Kidney (tissue), 14 donors: ENCODE results near the gene TCF7L2. TPM values are rescaled to one million over a fixed set of nuclear protein-coding genes. Genes with fewer than 3 reads are reported as not detected.

Experiments used
- DNase-seq, 5 donors: peaks; one replicate each; pipeline ENCODE4 v3.0.0-alpha.2; 2013 to 2020
- FAIRE-seq: peaks from 2 replicates; lab custom pipeline; 2012; peaks lifted over from hg19 to GRCh38; lab: Jason Lieb, UNC
- H3K27ac ChIP-seq, 2 donors: one replicate each; pipeline ENCODE4 v1.7.0; 2013; ENCODE audit warnings: low read depth in 2 of 2, low read length in 2 of 2, inconsistent platforms in 1 of 2
- H3K27me3 ChIP-seq: one replicate; pipeline ENCODE4 v1.7.1; 2013; ENCODE audit warnings: low read length, inconsistent platforms; ENCODE audit not compliant: control insufficient read depth, insufficient read depth
- H3K36me3 ChIP-seq, 3 donors: one replicate each; pipeline versions ENCODE4 v1.7.0 to v1.7.1; 2013; ENCODE audit warnings: low read length in 3 of 3, control low read depth in 1 of 3, inconsistent platforms in 1 of 3; ENCODE audit not compliant: insufficient read depth in 3 of 3, control insufficient read depth in 2 of 3
- H3K4me1 ChIP-seq, 3 donors: one replicate each; pipeline versions ENCODE4 v1.7.0 to v1.7.1; 2013; ENCODE audit warnings: low read length in 3 of 3, inconsistent platforms in 1 of 3, low read depth in 1 of 3; ENCODE audit not compliant: control insufficient read depth in 2 of 3, insufficient read depth in 2 of 3
- H3K4me3 ChIP-seq, 3 donors: one replicate each; pipeline versions ENCODE4 v1.7.0 to v1.8.1; 2013; ENCODE audit warnings: low read length in 3 of 3, control low read depth in 1 of 3, inconsistent platforms in 1 of 3
- H3K9ac ChIP-seq, 3 donors: one replicate each; pipeline versions ENCODE4 v1.7.0 to v1.7.1; 2013; ENCODE audit warnings: low read length in 3 of 3, control low read depth in 1 of 3, inconsistent platforms in 1 of 3
- H3K9me3 ChIP-seq, 3 donors: one replicate each; pipeline versions ENCODE4 v1.7.0 to v1.7.1; 2013; ENCODE audit warnings: low read length in 3 of 3, control low read depth in 1 of 3, inconsistent platforms in 1 of 3; ENCODE audit not compliant: control insufficient read depth in 2 of 3, insufficient read depth in 1 of 3
- intact Hi-C: fragments of 100-400 bp; cut with DNase I; formaldehyde crosslinking; loops from one replicate; pipeline ENCODE4 v1.11.1; 2022
- polyA plus RNA-seq: library from polyadenylated mRNA; stranded (reverse); fragments of 350-450 nt; fragmentation: Illumina TruSeq; extraction: RNeasy Lipid Tissue Mini Kit (QIAGEN cat#74804); gene quantifications from one replicate; pipeline ENCODE4 v1.2.3, GENCODE V29; 2014; ENCODE audit warnings: low read depth, low replicate concordance; ENCODE audit not compliant: insufficient read depth
- total RNA-seq: library from RNA; stranded (reverse); fragmentation: NEBNext Ultra II Directional; extraction: Animal tissue kit (Norgen Biotek cat#: 25700); gene quantifications from one replicate; pipeline ENCODE4 v1.2.1, GENCODE V29; 2021
- TF ChIP-seq, protein P1 (sequence below): IDR thresholded peaks from 3 replicates; pipeline ENCODE4 v1.5.1; 2012; ENCODE audit warnings: mild to moderate bottlenecking, moderate library complexity, borderline replicate concordance; ENCODE audit not compliant: insufficient read depth; ENCODE audit errors: extremely low read depth
- donor health status: control.
- donor health status: control.
- donor health status: control.
- donor health status: control.
- donor health status: control.
- donor health status: DM: yes; HTN: yes; CAD: no.
- donor health status: Normal renal cell carcinoma (clear cell type).

The TCF7L2 gene
- total and polyA plus RNA-seq, 2 donors from 2014 or later, result 6.5 to 32.4 TPM

DNA sequence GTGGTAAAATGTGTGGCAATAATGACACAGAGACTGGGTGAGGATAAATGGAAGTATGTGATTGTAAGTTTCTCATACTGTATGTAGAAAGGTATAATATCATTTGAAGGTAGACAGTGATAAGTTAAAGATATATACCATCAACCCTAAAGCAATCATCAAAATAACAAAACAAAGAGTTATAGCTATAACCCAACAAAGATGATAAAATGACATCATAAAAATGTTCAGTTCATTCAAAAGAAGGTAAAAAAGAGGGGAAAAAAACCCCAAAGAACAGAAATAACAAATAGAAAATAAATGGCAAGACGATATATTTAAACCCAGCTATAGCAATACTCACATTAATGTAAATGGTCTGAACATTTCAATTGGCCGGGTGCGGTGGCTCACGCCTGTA, 17.4 kb upstream of the TCF7L2 start:
- FAIRE-seq, result no peak
- DNase-seq, result no peak

DNA sequence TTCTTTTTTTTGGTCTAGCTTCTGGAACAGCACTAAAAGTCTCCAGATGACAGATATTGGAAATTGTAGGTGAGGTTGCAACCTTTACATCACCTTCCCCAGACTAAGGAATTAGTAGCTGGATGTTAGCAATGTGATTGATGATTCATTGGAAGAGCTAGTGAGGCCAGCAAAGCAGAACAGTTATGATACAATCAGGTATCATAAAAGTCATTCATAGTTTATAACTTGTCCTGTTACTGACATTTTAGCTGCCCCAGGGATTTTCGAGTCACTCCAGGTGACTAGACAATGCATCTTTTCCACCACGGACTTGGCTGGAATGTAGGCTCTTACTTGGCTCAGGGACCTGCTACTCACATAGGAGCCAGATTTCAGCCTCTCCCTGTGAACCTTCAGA, 15.9 kb upstream of the TCF7L2 start:
- Histone ChIP-seq H3K36me3 (no peaks in the 10 kb centered on the region), H3K27ac (no peak overlapping the region), H3K9me3 (no peaks in the 10 kb centered on the region), H3K27me3 (no peaks in the 10 kb centered on the region), H3K9ac (no peak overlapping the region), H3K4me1 (no peaks in the 10 kb centered on the region), H3K4me3 (no peak overlapping the region)
- FAIRE-seq (no peak), DNase-seq (no peak)
- TF ChIP-seq, protein P1, sequence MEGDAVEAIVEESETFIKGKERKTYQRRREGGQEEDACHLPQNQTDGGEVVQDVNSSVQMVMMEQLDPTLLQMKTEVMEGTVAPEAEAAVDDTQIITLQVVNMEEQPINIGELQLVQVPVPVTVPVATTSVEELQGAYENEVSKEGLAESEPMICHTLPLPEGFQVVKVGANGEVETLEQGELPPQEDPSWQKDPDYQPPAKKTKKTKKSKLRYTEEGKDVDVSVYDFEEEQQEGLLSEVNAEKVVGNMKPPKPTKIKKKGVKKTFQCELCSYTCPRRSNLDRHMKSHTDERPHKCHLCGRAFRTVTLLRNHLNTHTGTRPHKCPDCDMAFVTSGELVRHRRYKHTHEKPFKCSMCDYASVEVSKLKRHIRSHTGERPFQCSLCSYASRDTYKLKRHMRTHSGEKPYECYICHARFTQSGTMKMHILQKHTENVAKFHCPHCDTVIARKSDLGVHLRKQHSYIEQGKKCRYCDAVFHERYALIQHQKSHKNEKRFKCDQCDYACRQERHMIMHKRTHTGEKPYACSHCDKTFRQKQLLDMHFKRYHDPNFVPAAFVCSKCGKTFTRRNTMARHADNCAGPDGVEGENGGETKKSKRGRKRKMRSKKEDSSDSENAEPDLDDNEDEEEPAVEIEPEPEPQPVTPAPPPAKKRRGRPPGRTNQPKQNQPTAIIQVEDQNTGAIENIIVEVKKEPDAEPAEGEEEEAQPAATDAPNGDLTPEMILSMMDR, result no peak
- intact Hi-C loops, result no loop called here

More for the DNA sequence above, 17.4 kb upstream of the TCF7L2 start:
- Histone ChIP-seq H3K9ac (no peak overlapping the region), H3K27me3 (no peaks in the 10 kb centered on the region), H3K4me1 (no peaks in the 10 kb centered on the region), H3K9me3 (no peaks in the 10 kb centered on the region), H3K27ac (no peak overlapping the region), H3K4me3 (no peak overlapping the region), H3K36me3 (no peaks in the 10 kb centered on the region)
- TF ChIP-seq, protein P1, result no peak
- intact Hi-C loops, result no loop called here

DNA sequence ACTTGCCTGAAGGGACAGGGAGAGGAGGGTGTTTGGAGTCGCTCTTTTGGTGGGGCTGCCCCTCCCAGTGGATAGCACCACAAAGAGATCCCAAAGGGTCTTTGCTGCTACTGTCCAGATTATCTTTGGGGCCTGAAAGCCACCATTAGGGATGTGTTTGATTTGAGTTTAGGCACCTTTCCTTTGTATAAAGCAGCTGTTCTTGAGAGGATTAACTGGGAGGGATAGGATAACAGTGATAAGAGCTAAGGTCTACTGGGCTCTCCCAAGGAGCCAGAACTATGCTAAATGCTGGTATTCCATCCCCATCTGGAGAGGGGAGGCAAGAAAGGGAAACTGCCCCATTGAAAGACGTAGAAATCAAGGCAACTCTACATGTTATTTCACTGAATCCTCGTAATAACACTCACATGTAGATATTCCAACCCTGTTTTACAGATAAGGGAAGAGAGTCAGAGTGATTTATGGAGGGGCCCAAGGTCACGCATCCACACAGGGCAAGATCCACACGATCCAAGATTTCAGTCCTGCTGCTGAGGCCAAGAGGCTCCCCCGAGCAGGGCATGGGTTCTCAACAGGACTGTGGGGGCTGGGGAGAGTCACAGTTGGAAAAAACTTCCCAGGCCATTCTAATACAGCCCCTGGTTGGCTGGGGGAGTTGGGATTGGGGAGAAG, 11.1 kb upstream of the TCF7L2 start:
- no peak overlapping the region for H3K4me3 ChIP-seq
- FAIRE-seq (no peak), DNase-seq (no peak)
- intact Hi-C loops, result no loop called here
- H3K9ac ChIP-seq, result no peak overlapping the region
- no peak overlapping the region for H3K27ac ChIP-seq
- H3K9me3 ChIP-seq, result no peaks in the 10 kb centered on the region
- TF ChIP-seq, protein P1, result no peak
- no peaks in the 10 kb centered on the region for H3K36me3 ChIP-seq
- H3K27me3 ChIP-seq, result no peaks in the 10 kb centered on the region
- H3K4me1 ChIP-seq, result no peaks in the 10 kb centered on the region

DNA sequence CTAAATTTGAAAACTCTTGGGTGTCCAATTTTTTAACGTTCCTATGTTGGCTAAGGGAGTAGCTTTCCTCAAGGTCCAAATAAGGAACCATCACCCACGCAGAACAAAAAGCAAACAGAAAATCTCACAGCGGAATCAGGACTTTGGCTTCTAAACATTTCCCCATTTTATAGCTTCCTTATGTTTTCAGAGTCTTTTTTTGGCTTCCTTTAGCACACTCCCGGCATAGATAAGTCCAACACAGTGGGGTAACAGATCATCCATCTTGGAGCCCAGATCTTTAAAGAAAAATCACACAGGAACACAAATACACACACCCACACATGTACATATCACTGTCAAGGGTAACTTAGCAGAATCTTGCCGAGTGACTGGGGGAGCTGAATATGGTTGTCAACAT, 4.2 kb upstream of the TCF7L2 start:
- no peak overlapping the region for H3K9ac ChIP-seq
- H3K4me1 ChIP-seq, result no peaks in the 10 kb centered on the region
- no peaks in the 10 kb centered on the region for H3K36me3 ChIP-seq
- no peak overlapping the region for H3K27ac ChIP-seq
- no peak for DNase-seq
- no peaks in the 10 kb centered on the region for H3K9me3 ChIP-seq
- intact Hi-C loops, result no loop called here
- no peak for FAIRE-seq
- TF ChIP-seq, protein P1, result no peak
- no peak overlapping the region for H3K4me3 ChIP-seq
- H3K27me3 ChIP-seq, result no peaks in the 10 kb centered on the region
